Caco-2 (cell line): ENCODE measurements around the gene CYP2W1. TPM values are rescaled to one million over a fixed set of nuclear protein-coding genes. Genes with fewer than 3 reads are reported as not detected.

Experiments
- BruUV-seq: library from RNA; stranded (reverse); fragments of 400-500 nt; replicated peaks from 2 replicates; lab custom pipeline; 2021; lab: Mats Ljungman, UMichigan
- CTCF ChIA-PET: fragments of 300-600 bp; sonication (Branson Sonifier 250); formaldehyde crosslinking; loops from one replicate; lab custom pipeline; 2022; ENCODE audit warnings: antibody characterized with exemption; lab: Charles Lee
- POLR2A ChIA-PET: fragments of 300-600 bp; sonication (Branson Sonifier 250); formaldehyde crosslinking; loops from one replicate; lab custom pipeline; 2022; ENCODE audit warnings: antibody characterized with exemption; lab: Charles Lee
- DNase-seq, 2 experiments: peaks; one replicate each; pipeline versions ENCODE4 v3.0.0 to v3.0.0-alpha.2; 2020 to 2022
- H3K27me3 ChIP-seq: replicated peaks from 2 replicates; pipeline ENCODE4 v1.6.0; 2011; ENCODE audit warnings: low read length; ENCODE audit not compliant: control insufficient read depth, insufficient read depth
- H3K36me3 ChIP-seq: 2 replicates; pipeline ENCODE4 v1.5.1; 2011; ENCODE audit warnings: low read length; ENCODE audit not compliant: control insufficient read depth, insufficient read depth
- H3K4me1 ChIP-seq: fragments of 250-450 bp; sonication (Bioruptor Pico); 2 replicates; pipeline ENCODE4 v1.5.1; 2020; ENCODE audit warnings: mild to moderate bottlenecking
- H3K4me3 ChIP-seq: 2 replicates; pipeline ENCODE4 v1.5.1; 2011; ENCODE audit warnings: low read depth, mild to moderate bottlenecking, control low read depth, low read length
- H3K9me3 ChIP-seq: fragments of 250-450 bp; sonication (Bioruptor Pico); 2 replicates; pipeline ENCODE4 v1.5.1; 2020; ENCODE audit warnings: mild to moderate bottlenecking, moderate library complexity
- H3K27ac Mint-ChIP-seq: one replicate; pipeline ENCODE4 v1.8.0; 2022; ENCODE audit warnings: mixed read lengths; ENCODE audit not compliant: unreplicated experiment
- H3K27me3 Mint-ChIP-seq: one replicate; pipeline ENCODE4 v1.8.0; 2022; ENCODE audit warnings: mixed read lengths; ENCODE audit not compliant: insufficient read depth, unreplicated experiment
- H3K36me3 Mint-ChIP-seq: one replicate; pipeline ENCODE4 v1.8.0; 2022; ENCODE audit warnings: mild to moderate bottlenecking, mixed read lengths; ENCODE audit not compliant: insufficient read depth, unreplicated experiment
- H3K4me1 Mint-ChIP-seq: one replicate; pipeline ENCODE4 v1.8.0; 2022; ENCODE audit warnings: low read depth, mixed read lengths; ENCODE audit not compliant: unreplicated experiment
- H3K4me3 Mint-ChIP-seq: one replicate; pipeline ENCODE4 v1.8.0; 2022; ENCODE audit warnings: mild to moderate bottlenecking, moderate library complexity, mixed read lengths; ENCODE audit not compliant: unreplicated experiment
- H3K9me3 Mint-ChIP-seq: one replicate; pipeline ENCODE4 v1.8.0; 2022; ENCODE audit warnings: mixed read lengths; ENCODE audit not compliant: unreplicated experiment
- intact Hi-C: fragments of 100-400 bp; cut with micrococcal nuclease; formaldehyde crosslinking; loops from one replicate; pipeline ENCODE4 v1.10.0; 2022; ENCODE audit not compliant: unreplicated experiment
- total RNA-seq: library from RNA; stranded (reverse); gene quantifications from 2 replicates; pipeline ENCODE4 v1.2.3, GENCODE V29; 2022
- TF ChIP-seq, protein P1 (sequence below), 2 experiments: fragments of 200-600 bp in 1 of 2; IDR thresholded peaks; 1 replicate in 1 of 2; 2 replicates in 1 of 2; pipeline versions ENCODE4 v1.5.1 to v1.8.0; 2011 to 2022; ENCODE audit warnings: antibody characterized with exemption in 1 of 2, control low read depth in 1 of 2, inconsistent platforms in 1 of 2, low read depth in 1 of 2, low read length in 1 of 2, mild to moderate bottlenecking in 1 of 2, moderate library complexity in 1 of 2; ENCODE audit not compliant: insufficient read depth in 1 of 2, severe bottlenecking in 1 of 2, unreplicated experiment in 1 of 2

Gene CYP2W1
- total RNA-seq, 1 experiment from 2014 or later = 24.0 TPM

DNA sequence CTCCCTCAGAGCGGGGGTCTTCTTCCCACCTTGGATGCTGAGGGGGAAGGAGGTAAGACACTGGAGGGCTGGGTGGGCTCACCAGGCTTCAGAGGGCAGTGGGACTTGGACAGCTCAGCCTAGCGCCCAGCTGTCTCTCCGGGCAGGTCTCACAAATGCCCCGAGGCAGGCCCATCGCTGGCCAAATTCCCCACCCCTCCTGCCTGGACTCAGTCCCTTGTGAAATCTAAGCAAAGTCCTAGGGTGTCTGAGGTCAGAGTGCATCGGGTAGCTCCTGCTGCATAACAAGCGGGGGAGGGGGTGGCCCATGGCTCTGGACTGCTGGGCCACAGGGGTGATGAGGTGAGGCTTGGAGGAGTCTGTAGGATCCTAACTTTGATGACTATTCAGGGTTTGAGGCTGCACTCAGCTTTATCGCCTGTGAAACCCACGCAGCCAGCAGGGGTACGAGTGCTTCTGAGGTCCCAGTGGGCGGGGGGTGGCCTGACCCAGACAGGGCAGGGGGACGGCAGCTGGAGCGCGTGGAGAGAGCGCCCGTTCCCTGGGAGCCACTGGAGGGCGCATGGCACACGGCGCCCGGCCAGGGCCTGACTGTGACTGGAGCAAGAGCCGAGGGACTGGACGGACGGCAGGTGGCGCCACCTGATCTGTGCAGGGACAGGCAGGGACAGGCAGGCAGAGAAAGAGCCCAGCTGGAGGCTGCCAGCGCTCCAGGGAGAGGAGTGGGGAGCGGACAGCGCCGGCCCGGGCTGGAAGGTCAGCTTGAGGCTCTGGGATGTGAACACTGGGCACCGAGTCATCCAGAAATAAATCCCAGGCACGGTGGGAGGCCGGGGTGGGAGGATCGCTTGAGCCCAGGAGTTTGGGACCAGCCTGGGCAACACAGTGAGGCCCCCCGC is 10.0 kb downstream of the CYP2W1 start:
- Mint-ChIP-seq H3K4me3 (peak overlapping the region; percentile 31), H3K4me1 (no peaks in the 10 kb centered on the region), H3K9me3 (no peaks in the 10 kb centered on the region), H3K27ac (peak overlapping the region; percentile 58), H3K36me3 (peaks cover 47% of the 10 kb centered on the region), H3K27me3 (no peaks in the 10 kb centered on the region)
- DNase-seq = peak; percentile 98
- TF ChIP-seq, protein P1, sequence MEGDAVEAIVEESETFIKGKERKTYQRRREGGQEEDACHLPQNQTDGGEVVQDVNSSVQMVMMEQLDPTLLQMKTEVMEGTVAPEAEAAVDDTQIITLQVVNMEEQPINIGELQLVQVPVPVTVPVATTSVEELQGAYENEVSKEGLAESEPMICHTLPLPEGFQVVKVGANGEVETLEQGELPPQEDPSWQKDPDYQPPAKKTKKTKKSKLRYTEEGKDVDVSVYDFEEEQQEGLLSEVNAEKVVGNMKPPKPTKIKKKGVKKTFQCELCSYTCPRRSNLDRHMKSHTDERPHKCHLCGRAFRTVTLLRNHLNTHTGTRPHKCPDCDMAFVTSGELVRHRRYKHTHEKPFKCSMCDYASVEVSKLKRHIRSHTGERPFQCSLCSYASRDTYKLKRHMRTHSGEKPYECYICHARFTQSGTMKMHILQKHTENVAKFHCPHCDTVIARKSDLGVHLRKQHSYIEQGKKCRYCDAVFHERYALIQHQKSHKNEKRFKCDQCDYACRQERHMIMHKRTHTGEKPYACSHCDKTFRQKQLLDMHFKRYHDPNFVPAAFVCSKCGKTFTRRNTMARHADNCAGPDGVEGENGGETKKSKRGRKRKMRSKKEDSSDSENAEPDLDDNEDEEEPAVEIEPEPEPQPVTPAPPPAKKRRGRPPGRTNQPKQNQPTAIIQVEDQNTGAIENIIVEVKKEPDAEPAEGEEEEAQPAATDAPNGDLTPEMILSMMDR (IDR thresholded peaks at IDR 0.05; ENCODE audit: insufficient read depth in 1 of 2, low read depth in 1 of 2, low read length in 1 of 2, severe bottlenecking in 1 of 2, unreplicated experiment in 1 of 2) = peak; percentile 99 to 100
- Histone ChIP-seq H3K36me3 (peaks cover 2% of the 10 kb centered on the region; the same call in 1 of the 2 replicates), H3K27me3 (no peaks in the 10 kb centered on the region), H3K4me1 (peaks cover 13% of the 10 kb centered on the region), H3K9me3 (no peaks in the 10 kb centered on the region), H3K4me3 (no peak overlapping the region)
- POLR2A ChIA-PET = interaction anchor here (0.6 kb wide), 2 partner anchors 96 to 366 kb away, joined by 4 to 8 read pairs; no protein-coding TSS in a partner anchor
- CTCF ChIA-PET = interaction anchor here (0.6 to 2.7 kb wide), 24 partner anchors 11 to 721 kb away, joined by 3 to 33 read pairs (median 6); partner anchors contain the start of genes COX19, CYP2W1, GPER1 and GPR146
- no TSS peak for BruUV-seq
- intact Hi-C loops = loop anchor here (1.0 kb wide), 3 partner anchors 72 to 183 kb away; a partner anchor contains a TSS

DNA sequence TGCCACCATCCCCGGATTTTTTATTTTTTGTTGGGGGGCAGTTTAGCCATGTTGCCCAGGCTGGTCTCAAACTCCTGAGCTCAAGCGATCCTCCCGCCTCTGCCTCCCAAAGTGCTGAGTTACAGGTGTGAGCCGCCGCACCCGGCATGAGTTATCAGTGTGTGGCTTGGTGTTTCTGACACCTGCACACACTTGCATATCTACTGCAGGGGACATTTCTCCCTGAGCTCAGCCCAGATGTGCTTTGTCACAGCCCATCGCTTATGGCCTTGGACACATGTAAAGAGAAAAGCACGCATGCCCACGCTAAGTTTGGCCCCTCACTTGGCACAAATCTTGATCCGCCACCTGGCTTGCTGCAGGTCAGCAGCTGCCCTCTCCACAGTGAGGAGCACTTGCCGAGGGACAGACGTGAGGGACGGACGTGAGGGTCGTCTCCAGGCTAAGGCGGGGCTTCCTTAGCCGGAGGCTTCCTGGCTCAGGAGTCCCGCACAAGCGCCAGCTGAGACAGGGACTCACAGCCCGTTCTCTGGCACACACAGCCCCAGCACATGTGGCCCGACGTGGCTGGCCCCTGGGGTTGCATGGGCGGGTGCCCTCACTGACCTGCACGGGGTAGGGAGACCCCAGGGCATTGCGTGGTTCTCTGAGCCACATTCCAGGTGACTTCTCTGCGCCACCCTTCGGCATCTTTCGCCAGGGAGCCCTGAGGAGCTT is 11.8 kb downstream of the CYP2W1 start:
- Mint-ChIP-seq H3K27ac (peak overlapping the region; percentile 42), H3K4me1 (no peaks in the 10 kb centered on the region), H3K36me3 (peaks cover 45% of the 10 kb centered on the region), H3K9me3 (no peaks in the 10 kb centered on the region), H3K27me3 (no peaks in the 10 kb centered on the region), H3K4me3 (no peak overlapping the region)
- ChIA-PET CTCF (interaction anchor here (0.5 to 2.7 kb wide), 7 partner anchors 14 to 221 kb away, joined by 3 to 24 read pairs (median 4); a partner anchor contains a TSS), POLR2A (interaction anchor here (0.6 kb wide), 1 partner anchor 182 kb away, joined by 3 read pairs; no protein-coding TSS in a partner anchor)
- H3K4me1 ChIP-seq = peaks cover 13% of the 10 kb centered on the region
- peaks cover 2% of the 10 kb centered on the region; the same call in 1 of the 2 replicates for H3K36me3 ChIP-seq
- no peaks in the 10 kb centered on the region for H3K27me3 ChIP-seq
- no peak for DNase-seq
- no TSS peak for BruUV-seq
- intact Hi-C loops = no loop called here
- H3K9me3 ChIP-seq = no peaks in the 10 kb centered on the region
- TF ChIP-seq, protein P1 (IDR thresholded peaks at IDR 0.05; ENCODE audit: insufficient read depth in 1 of 2, low read depth in 1 of 2, low read length in 1 of 2, severe bottlenecking in 1 of 2, unreplicated experiment in 1 of 2) = no peak
- no peak overlapping the region for H3K4me3 ChIP-seq

DNA sequence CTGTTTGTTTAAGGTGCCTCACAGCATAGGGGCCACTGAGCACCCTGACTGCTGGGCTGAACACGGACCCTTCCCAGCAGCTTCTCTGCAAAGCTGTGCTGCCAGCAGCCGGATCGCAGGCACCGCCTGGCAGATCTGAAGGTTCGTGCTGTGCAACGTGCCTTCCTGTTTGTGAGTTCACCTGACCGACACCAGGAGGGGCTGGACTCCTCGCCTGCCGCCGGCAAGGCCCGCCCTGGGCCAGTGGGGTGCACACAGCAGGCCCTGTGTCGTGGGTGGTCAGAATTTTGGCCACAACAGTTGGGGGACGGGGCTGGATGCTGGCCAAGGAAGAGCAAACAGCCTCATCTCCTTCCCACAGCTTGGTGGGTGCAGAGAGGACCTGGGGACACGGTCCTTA is 12.6 kb downstream of the CYP2W1 start:
- ChIA-PET CTCF (interaction anchor here (0.5 to 2.7 kb wide), 5 partner anchors 18 to 221 kb away, joined by 3 to 20 read pairs (median 3); a partner anchor contains a TSS), POLR2A (interaction anchor here (0.6 kb wide), 1 partner anchor 131 kb away, joined by 4 read pairs; no protein-coding TSS in a partner anchor)
- Mint-ChIP-seq H3K9me3 (no peaks in the 10 kb centered on the region), H3K27me3 (no peaks in the 10 kb centered on the region), H3K27ac (no peak overlapping the region), H3K4me3 (no peak overlapping the region), H3K36me3 (peaks cover 46% of the 10 kb centered on the region), H3K4me1 (no peaks in the 10 kb centered on the region)
- H3K4me3 ChIP-seq = no peak overlapping the region
- TF ChIP-seq, protein P1 (IDR thresholded peaks at IDR 0.05; ENCODE audit: insufficient read depth in 1 of 2, low read depth in 1 of 2, low read length in 1 of 2, severe bottlenecking in 1 of 2, unreplicated experiment in 1 of 2) = no peak
- H3K36me3 ChIP-seq = peaks cover 2% of the 10 kb centered on the region; the same call in 1 of the 2 replicates
- H3K9me3 ChIP-seq = no peaks in the 10 kb centered on the region
- BruUV-seq = no TSS peak
- peaks cover 13% of the 10 kb centered on the region for H3K4me1 ChIP-seq
- DNase-seq = no peak
- intact Hi-C loops = no loop called here
- H3K27me3 ChIP-seq = no peaks in the 10 kb centered on the region
